Duodenal mucosa (tissue), 2 donors: ENCODE data around the gene ENTR1.

Experiments
- H3K27ac ChIP-seq: one replicate; pipeline ENCODE4 v1.7.0; 2013; ENCODE audit warnings: low read depth, low read length
- H3K27me3 ChIP-seq, 2 donors: one replicate each; pipeline ENCODE4 v1.7.0; 2013; ENCODE audit warnings: low read length in 2 of 2, control low read depth in 1 of 2; ENCODE audit not compliant: insufficient read depth in 2 of 2, control insufficient read depth in 1 of 2
- H3K36me3 ChIP-seq, 2 donors: one replicate each; pipeline ENCODE4 v1.7.0; 2013; ENCODE audit warnings: low read length in 2 of 2, control low read depth in 1 of 2; ENCODE audit not compliant: insufficient read depth in 2 of 2, control insufficient read depth in 1 of 2
- H3K4me1 ChIP-seq, 2 donors: one replicate each; pipeline ENCODE4 v1.7.0; 2013; ENCODE audit warnings: low read length in 2 of 2, control low read depth in 1 of 2; ENCODE audit not compliant: insufficient read depth in 2 of 2, control insufficient read depth in 1 of 2
- H3K4me3 ChIP-seq, 2 donors: one replicate each; pipeline ENCODE4 v1.7.0; 2013; ENCODE audit warnings: low read length in 2 of 2, low read depth in 1 of 2
- H3K9ac ChIP-seq, 2 donors: one replicate each; pipeline ENCODE4 v1.7.0; 2013; ENCODE audit warnings: low read length in 2 of 2, low read depth in 1 of 2
- H3K9me3 ChIP-seq, 2 donors: one replicate each; pipeline ENCODE4 v1.7.0; 2013; ENCODE audit warnings: low read length in 2 of 2, control low read depth in 1 of 2; ENCODE audit not compliant: control insufficient read depth in 1 of 2

The ENTR1 gene

GRCh38 chr9:136438548-136439480, 28.4 kb upstream of the ENTR1 start:
- Histone ChIP-seq H3K4me3 (peak overlapping the region; percentile 77 to 85), H3K36me3 (peaks cover 18 to 40% of the 10 kb centered on the region in 2 donors), H3K9ac (peak overlapping the region; percentile 62 to 70), H3K4me1 (peaks cover 23 to 25% of the 10 kb centered on the region in 2 donors), H3K9me3 (no peaks in the 10 kb centered on the region), H3K27ac (no peak overlapping the region), H3K27me3 (no peaks in the 10 kb centered on the region)

- Histone ChIP-seq H3K4me1 (peaks cover 23 to 25% of the 10 kb centered on the region in 2 donors), H3K36me3 (peaks cover 16 to 33% of the 10 kb centered on the region in 2 donors), H3K27me3 (no peaks in the 10 kb centered on the region), H3K27ac (no peak overlapping the region), H3K9ac (peak overlapping the region; percentile 62 to 70), H3K9me3 (no peaks in the 10 kb centered on the region), H3K4me3 (peak overlapping the region; percentile 77 to 85)
Measured at GRCh38 chr9:136437839-136438547, 27.6 kb upstream of the ENTR1 start.

- Histone ChIP-seq H3K27ac (no peak overlapping the region), H3K36me3 (peaks cover 16 to 33% of the 10 kb centered on the region in 2 donors)
Measured at GRCh38 chr9:136437430-136437829, 27.0 kb upstream of the ENTR1 start.

GRCh38 chr9:136436055-136436634, 25.7 kb upstream of the ENTR1 start:
- no peaks in the 10 kb centered on the region for H3K27me3 ChIP-seq
- H3K9me3 ChIP-seq, result no peaks in the 10 kb centered on the region
- no peak overlapping the region for H3K4me3 ChIP-seq
- H3K4me1 ChIP-seq, result peaks cover 23 to 25% of the 10 kb centered on the region in 2 donors
- H3K36me3 ChIP-seq, result peaks cover 6 to 27% of the 10 kb centered on the region in 2 donors
- no peak overlapping the region for H3K9ac ChIP-seq
- no peak overlapping the region for H3K27ac ChIP-seq

More at GRCh38 chr9:136437430-136437829, 27.0 kb upstream of the ENTR1 start:
- Histone ChIP-seq H3K9me3 (no peaks in the 10 kb centered on the region), H3K9ac (peak overlapping the region in 1 of 2 donors; percentile 15), H3K4me3 (peak overlapping the region; percentile 32 to 85), H3K4me1 (peaks cover 23 to 25% of the 10 kb centered on the region in 2 donors), H3K27me3 (no peaks in the 10 kb centered on the region)

- Histone ChIP-seq H3K9me3 (no peaks in the 10 kb centered on the region), H3K4me3 (no peak overlapping the region), H3K9ac (no peak overlapping the region), H3K36me3 (peaks cover 5 to 32% of the 10 kb centered on the region in 2 donors), H3K4me1 (peaks cover 19 to 20% of the 10 kb centered on the region in 2 donors), H3K27ac (no peak overlapping the region), H3K27me3 (no peaks in the 10 kb centered on the region)
Measured at GRCh38 chr9:136434580-136435169, 24.3 kb upstream of the ENTR1 start.

GRCh38 chr9:136433849-136434579, 23.6 kb upstream of the ENTR1 start:
- peaks cover 5 to 38% of the 10 kb centered on the region in 2 donors for H3K36me3 ChIP-seq
- no peak overlapping the region for H3K27ac ChIP-seq
- no peaks in the 10 kb centered on the region for H3K9me3 ChIP-seq
- no peak overlapping the region for H3K9ac ChIP-seq
- H3K27me3 ChIP-seq, result no peaks in the 10 kb centered on the region
- H3K4me3 ChIP-seq, result no peak overlapping the region
- H3K4me1 ChIP-seq, result peaks cover 19 to 20% of the 10 kb centered on the region in 2 donors

- Histone ChIP-seq H3K4me3 (no peak overlapping the region), H3K9me3 (no peaks in the 10 kb centered on the region), H3K9ac (no peak overlapping the region), H3K27ac (no peak overlapping the region), H3K36me3 (peaks cover 5 to 43% of the 10 kb centered on the region in 2 donors), H3K27me3 (no peaks in the 10 kb centered on the region), H3K4me1 (peaks cover 12 to 15% of the 10 kb centered on the region in 2 donors)
Measured at GRCh38 chr9:136433043-136433715, 22.8 kb upstream of the ENTR1 start.

- no peak overlapping the region for H3K27ac ChIP-seq
- H3K27me3 ChIP-seq, result no peaks in the 10 kb centered on the region
- H3K9me3 ChIP-seq, result no peaks in the 10 kb centered on the region
- H3K4me1 ChIP-seq, result peaks cover 6 to 9% of the 10 kb centered on the region in 2 donors
- H3K4me3 ChIP-seq, result no peak overlapping the region
- H3K36me3 ChIP-seq, result peaks cover 5 to 43% of the 10 kb centered on the region in 2 donors
- no peak overlapping the region for H3K9ac ChIP-seq
Measured at GRCh38 chr9:136432591-136432990, 22.2 kb upstream of the ENTR1 start.
